Erythroblast (primary cell): ENCODE data around the gene MFGE8.

ENCODE experiments used
- GATA1 ChIP-seq: IDR thresholded peaks from 2 replicates; pipeline ENCODE4 v1.6.1; 2011; ENCODE audit warnings: low read depth, mild to moderate bottlenecking, control low read depth, low read length, moderate library complexity
- POLR2A ChIP-seq: IDR thresholded peaks from 2 replicates; pipeline ENCODE4 v1.6.1; 2011; ENCODE audit warnings: mild to moderate bottlenecking, low read length

GRCh38 chr15:88908123-88908522 is 5.1 kb downstream of the MFGE8 start:
- TF ChIP-seq POLR2A: no peak
- no peak for TF ChIP-seq GATA1
